ENCODE results near the gene GLYR1. TPM values are rescaled to one million over a fixed set of nuclear protein-coding genes. Genes with fewer than 3 reads are reported as not detected.

GLYR1 gene
- total RNA-seq, 1 donor from 2014 or later: 53.0 TPM

DNA sequence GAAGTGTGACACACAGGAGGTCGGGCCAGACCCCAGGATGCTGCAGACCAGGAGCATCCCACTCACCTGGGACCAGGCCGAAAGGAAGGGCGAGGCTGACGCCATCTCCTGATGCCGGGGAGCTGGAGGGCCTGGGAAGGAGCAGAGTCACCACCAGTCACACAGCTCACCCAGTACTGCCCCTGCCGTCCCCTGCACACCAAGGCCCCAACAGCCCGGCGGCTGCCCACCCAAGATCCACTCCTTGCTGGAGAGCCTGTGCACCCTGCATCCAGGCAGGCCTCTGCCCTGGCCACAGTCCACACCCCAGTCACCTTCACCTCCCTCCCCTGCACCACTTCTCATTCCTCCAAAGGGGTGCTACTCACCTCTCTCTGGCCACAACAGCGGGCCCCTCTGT is 84.9 kb downstream of the GLYR1 start:
- peaks cover 7% of the 10 kb centered on the region for H3K4me1 Mint-ChIP-seq
- no peak for DNase-seq (ENCODE audit: low spot score)
- H3K36me3 ChIP-seq: no peaks in the 10 kb centered on the region
- H3K27me3 ChIP-seq: no peaks in the 10 kb centered on the region
- peaks cover 17% of the 10 kb centered on the region for H3K79me2 ChIP-seq (ENCODE audit: low read depth)
- no peak overlapping the region for H3K27ac ChIP-seq
- no peak overlapping the region for H3K27ac Mint-ChIP-seq
- H3K4me3 ChIP-seq: no peak overlapping the region
- H3K9ac ChIP-seq: no peak overlapping the region
- TF ChIP-seq, protein P1, sequence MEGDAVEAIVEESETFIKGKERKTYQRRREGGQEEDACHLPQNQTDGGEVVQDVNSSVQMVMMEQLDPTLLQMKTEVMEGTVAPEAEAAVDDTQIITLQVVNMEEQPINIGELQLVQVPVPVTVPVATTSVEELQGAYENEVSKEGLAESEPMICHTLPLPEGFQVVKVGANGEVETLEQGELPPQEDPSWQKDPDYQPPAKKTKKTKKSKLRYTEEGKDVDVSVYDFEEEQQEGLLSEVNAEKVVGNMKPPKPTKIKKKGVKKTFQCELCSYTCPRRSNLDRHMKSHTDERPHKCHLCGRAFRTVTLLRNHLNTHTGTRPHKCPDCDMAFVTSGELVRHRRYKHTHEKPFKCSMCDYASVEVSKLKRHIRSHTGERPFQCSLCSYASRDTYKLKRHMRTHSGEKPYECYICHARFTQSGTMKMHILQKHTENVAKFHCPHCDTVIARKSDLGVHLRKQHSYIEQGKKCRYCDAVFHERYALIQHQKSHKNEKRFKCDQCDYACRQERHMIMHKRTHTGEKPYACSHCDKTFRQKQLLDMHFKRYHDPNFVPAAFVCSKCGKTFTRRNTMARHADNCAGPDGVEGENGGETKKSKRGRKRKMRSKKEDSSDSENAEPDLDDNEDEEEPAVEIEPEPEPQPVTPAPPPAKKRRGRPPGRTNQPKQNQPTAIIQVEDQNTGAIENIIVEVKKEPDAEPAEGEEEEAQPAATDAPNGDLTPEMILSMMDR (IDR thresholded peaks at IDR 0.05): no peak
- no peak for TF ChIP-seq EZH2 (IDR thresholded peaks at IDR 0.05)
- no peak for TF ChIP-seq EZH2phosphoT487 (IDR thresholded peaks at IDR 0.05)
- H3K4me3 Mint-ChIP-seq: no peak overlapping the region
- no peaks in the 10 kb centered on the region for H3K9me3 Mint-ChIP-seq
- peaks cover 5% of the 10 kb centered on the region for H3K36me3 Mint-ChIP-seq
- H3F3A ChIP-seq (ENCODE audit: low read depth): peaks cover under 1% of the 10 kb centered on the region
- H3K27me3 Mint-ChIP-seq (ENCODE audit: insufficient read depth, low read depth): peaks cover 4% of the 10 kb centered on the region
- H3K9me3 ChIP-seq (ENCODE audit: low read depth): no peaks in the 10 kb centered on the region
- H3K4me1 ChIP-seq: no peaks in the 10 kb centered on the region
- no peaks in the 10 kb centered on the region for H4K20me1 ChIP-seq (ENCODE audit: low read depth)
- no peak overlapping the region for H2AFZ ChIP-seq (replicated peaks)
- no peak overlapping the region for H3K4me2 ChIP-seq

DNA sequence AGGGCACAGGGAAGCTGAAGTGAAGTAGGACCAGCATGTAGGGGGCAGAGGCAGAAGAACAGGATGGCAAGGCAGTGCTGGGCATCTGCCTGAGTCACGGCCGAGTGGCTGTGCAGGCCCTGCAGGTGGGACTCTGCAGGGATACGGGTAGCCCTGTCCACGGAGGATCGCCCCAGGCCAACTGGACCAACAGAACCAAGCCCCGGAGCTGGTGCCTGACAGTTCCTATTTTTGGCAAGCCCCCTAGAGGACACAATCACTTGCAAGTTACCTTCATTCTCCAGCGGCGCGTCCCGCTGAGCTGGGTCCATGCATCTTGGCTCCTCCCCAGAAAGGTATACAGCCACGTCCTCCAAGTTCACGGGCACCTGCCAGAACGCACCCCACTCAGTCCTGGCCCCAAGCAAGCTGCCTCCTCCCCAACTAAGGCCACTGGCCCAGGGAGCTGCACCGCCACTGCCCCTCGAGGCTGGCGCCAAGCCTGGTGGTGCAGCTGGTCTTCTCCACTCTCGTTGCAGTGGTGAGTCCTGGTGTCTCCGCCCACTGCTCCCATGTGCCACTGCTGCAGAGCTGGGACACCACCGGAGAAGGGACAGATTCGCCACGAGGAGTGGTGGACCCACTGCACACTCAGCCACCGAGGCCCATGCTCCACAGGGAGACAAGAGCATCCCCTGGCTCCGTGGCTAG is 86.7 kb downstream of the GLYR1 start:
- Mint-ChIP-seq H3K4me1 (no peaks in the 10 kb centered on the region), H3K9me3 (peaks cover 6% of the 10 kb centered on the region), H3K27ac (no peak overlapping the region), H3K36me3 (peaks cover 14% of the 10 kb centered on the region), H3K4me3 (no peak overlapping the region), H3K27me3 (ENCODE audit: insufficient read depth, low read depth) (peaks cover 9% of the 10 kb centered on the region)
- H3K36me3 ChIP-seq: peaks cover 5% of the 10 kb centered on the region
- H3K79me2 ChIP-seq (ENCODE audit: low read depth): peaks cover 9% of the 10 kb centered on the region
- no peak overlapping the region for H3K27ac ChIP-seq
- H3K9me3 ChIP-seq (ENCODE audit: low read depth): no peaks in the 10 kb centered on the region
- no peak overlapping the region for H2AFZ ChIP-seq (replicated peaks)
- no peaks in the 10 kb centered on the region for H3K4me1 ChIP-seq
- H3K9ac ChIP-seq: no peak overlapping the region
- no peak overlapping the region for H3K4me2 ChIP-seq
- DNase-seq (ENCODE audit: low spot score): no peak
- H3F3A ChIP-seq (ENCODE audit: low read depth): no peaks in the 10 kb centered on the region
- H3K27me3 ChIP-seq: no peaks in the 10 kb centered on the region
- TF ChIP-seq, protein P1 (IDR thresholded peaks at IDR 0.05): no peak
- TF ChIP-seq EZH2 (IDR thresholded peaks at IDR 0.05): no peak
- TF ChIP-seq EZH2phosphoT487 (IDR thresholded peaks at IDR 0.05): no peak
- no peaks in the 10 kb centered on the region for H4K20me1 ChIP-seq (ENCODE audit: low read depth)
- H3K4me3 ChIP-seq: no peak overlapping the region

DNA sequence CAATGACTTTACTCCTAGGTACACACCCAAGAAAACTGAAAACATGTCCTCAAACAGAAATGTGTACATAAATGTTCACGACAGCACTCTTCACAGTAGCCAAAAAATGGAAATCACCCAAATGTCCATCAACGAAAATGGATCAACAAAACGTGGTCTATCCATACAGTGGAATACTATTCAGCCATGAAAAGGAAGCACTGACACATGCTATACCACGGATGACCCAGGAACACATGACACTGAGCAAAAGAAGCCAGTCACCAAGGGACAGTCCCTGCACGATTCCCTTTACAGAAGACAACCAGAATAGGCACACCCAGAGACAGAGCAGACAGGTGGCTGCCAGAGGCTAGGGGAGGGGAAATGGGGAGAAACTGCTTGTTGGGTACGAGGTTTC is 91.4 kb downstream of the GLYR1 start:
- TF ChIP-seq EZH2phosphoT487 (IDR thresholded peaks at IDR 0.05) (no peak), EZH2 (IDR thresholded peaks at IDR 0.05) (no peak)
- TF ChIP-seq, protein P1 (IDR thresholded peaks at IDR 0.05): no peak
- Mint-ChIP-seq H3K9me3 (peaks cover 6% of the 10 kb centered on the region), H3K36me3 (peaks cover 24% of the 10 kb centered on the region), H3K27ac (no peak overlapping the region), H3K4me3 (no peak overlapping the region), H3K4me1 (no peaks in the 10 kb centered on the region), H3K27me3 (ENCODE audit: insufficient read depth, low read depth) (peaks cover 12% of the 10 kb centered on the region)
- H3K9me3 ChIP-seq (ENCODE audit: low read depth): no peaks in the 10 kb centered on the region
- no peak overlapping the region for H2AFZ ChIP-seq (replicated peaks)
- H3K79me2 ChIP-seq (ENCODE audit: low read depth): peaks cover 7% of the 10 kb centered on the region
- peaks cover 7% of the 10 kb centered on the region for H3K36me3 ChIP-seq
- H3K27ac ChIP-seq: no peak overlapping the region
- H3K27me3 ChIP-seq: no peaks in the 10 kb centered on the region
- H3F3A ChIP-seq (ENCODE audit: low read depth): no peaks in the 10 kb centered on the region
- H3K4me1 ChIP-seq: no peaks in the 10 kb centered on the region
- DNase-seq (ENCODE audit: low spot score): no peak
- no peaks in the 10 kb centered on the region for H4K20me1 ChIP-seq (ENCODE audit: low read depth)
- H3K9ac ChIP-seq: no peak overlapping the region
- H3K4me3 ChIP-seq: no peak overlapping the region
- no peak overlapping the region for H3K4me2 ChIP-seq
